IPS DF 6.9 (cell line): ENCODE results near the gene SLC7A5.

Experiments used
- DNase-seq: peaks from one replicate; pipeline ENCODE4 v3.0.0-alpha.2; 2013; ENCODE audit warnings: low read depth, low spot score
- H3K27ac ChIP-seq: one replicate; pipeline ENCODE4 v1.5.1; 2013; ENCODE audit warnings: low read length, control low read depth
- H3K27me3 ChIP-seq: 2 replicates; pipeline ENCODE4 v1.6.1; 2013; ENCODE audit warnings: mild to moderate bottlenecking, low read length; ENCODE audit not compliant: control insufficient read depth, insufficient read depth
- H3K36me3 ChIP-seq: 2 replicates; pipeline ENCODE4 v1.6.1; 2013; ENCODE audit warnings: low read length; ENCODE audit not compliant: control insufficient read depth, insufficient read depth
- H3K4me1 ChIP-seq: 2 replicates; pipeline ENCODE4 v1.6.1; 2013; ENCODE audit warnings: low read length; ENCODE audit not compliant: control insufficient read depth, insufficient read depth
- H3K4me3 ChIP-seq: 2 replicates; pipeline ENCODE4 v1.5.1; 2013; ENCODE audit warnings: mild to moderate bottlenecking, low read length
- H3K9me3 ChIP-seq: 2 replicates; pipeline ENCODE4 v1.6.1; 2013; ENCODE audit warnings: low read length, inconsistent platforms; ENCODE audit not compliant: control insufficient read depth, insufficient read depth
- WGBS: extraction: QIAGEN DNeasy Blood & Tissue Kit; methylation state at CpG from one replicate; pipeline ENCODE4 v1.1.7; 2013; ENCODE audit warnings: mixed read lengths, missing lambda C conversion rate; ENCODE audit not compliant: insufficient read length, insufficient coverage; 5-methylcytosine and 5-hydroxymethylcytosine counted together

The SLC7A5 gene

DNA sequence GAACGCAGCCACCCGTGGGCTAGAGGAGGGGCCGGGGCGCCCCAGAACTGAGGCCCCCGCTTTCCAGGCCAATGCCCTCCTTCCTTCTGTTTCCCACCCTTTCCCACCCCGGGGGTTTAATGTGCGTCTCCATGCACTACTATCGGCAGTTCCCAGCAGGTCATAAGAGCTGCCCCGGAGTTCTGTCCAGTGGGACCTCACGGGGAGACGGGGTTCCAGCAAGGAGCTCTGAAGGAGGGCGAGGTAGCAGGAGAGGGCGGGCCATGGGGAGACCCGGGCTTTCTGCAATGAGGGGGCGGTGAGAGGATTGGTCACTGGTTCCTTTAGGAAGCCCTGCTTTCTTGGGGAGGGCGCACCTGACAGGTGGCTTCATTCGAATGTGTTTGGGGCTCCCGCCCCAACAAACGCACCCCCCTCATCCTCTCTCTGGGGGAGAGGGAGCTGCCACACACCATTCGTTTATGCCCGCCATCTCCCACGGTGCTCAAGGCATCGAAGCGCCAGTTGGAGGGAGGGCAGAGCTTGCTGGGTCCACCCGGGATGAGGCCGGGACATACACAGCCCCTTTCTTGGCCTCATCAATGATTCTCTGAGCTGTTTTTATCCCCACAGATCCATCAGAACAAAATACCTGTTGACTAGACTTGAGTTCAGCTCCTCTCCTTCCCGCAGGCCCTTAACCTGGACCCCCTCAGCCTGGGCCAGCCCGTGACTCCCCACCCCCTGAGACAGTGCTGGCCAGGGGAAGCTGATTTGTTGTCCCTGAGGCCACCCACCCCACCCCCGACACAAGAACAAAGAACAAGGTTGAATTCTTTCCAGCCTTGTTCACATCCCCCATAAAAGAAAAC is 44.1 kb downstream of the SLC7A5 start:
- Histone ChIP-seq H3K4me1 (peaks cover 28% of the 10 kb centered on the region), H3K27ac (no peak overlapping the region)
- no CpG with 5 or more reads among the region's 29 CpGs for WGBS

DNA sequence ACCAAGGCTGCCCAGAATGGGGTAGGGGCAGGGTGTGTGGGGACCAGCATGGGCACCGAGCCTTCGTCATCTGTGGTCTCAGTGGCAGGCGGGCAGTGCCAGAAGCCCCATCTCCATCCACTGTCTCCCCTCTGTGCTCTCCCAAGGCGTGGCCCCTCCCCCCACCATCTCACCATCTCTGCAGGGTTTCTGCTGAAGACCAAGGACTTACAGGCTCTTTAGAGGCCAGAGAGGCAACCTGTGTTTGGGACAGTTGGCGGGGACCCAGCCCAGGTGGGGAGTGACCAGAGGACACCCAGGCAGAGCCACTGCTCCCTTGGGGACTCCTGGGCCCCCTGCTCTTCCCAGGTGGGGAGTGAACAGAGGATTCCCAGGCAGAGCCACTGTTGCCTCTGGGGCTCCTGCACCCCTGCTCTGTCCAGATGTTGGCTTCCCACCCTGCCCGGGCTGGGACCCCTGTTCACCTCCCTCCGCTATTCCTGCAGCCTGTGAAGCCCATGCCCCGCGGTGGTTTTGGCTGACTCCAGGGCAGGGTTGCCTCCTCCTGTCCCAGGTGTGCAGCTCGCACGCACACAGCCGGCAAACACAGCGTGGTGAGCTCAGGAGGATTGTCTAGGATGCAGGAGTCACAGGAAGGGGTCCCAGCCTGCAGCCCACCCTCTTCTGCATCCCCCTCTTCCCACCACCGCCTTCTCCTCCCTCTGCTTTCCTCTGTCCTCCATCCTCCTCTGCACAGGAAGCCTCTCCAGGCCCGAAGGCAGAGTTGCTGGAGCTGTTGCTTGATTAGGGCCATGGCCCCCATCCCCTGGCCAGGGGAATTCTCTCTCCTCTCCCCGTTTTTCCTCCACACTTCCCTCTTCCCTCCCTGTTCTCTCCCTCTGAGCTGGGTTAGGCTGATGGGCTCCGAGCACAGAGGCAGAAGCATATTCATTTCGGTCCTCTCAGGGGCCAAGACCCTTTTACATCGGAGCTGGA is 45.0 kb downstream of the SLC7A5 start:
- peaks cover 28% of the 10 kb centered on the region for H3K4me1 ChIP-seq
- WGBS: no CpG with 5 or more reads among the region's 19 CpGs
- no peak overlapping the region for H3K27ac ChIP-seq
- no peaks in the 10 kb centered on the region for H3K9me3 ChIP-seq
- DNase-seq: no peak
- H3K27me3 ChIP-seq: no peaks in the 10 kb centered on the region
- no peaks in the 10 kb centered on the region for H3K36me3 ChIP-seq
- H3K4me3 ChIP-seq: no peak overlapping the region

More for the DNA sequence above, 44.1 kb downstream of the SLC7A5 start:
- Histone ChIP-seq H3K27me3 (no peaks in the 10 kb centered on the region), H3K9me3 (no peaks in the 10 kb centered on the region), H3K4me3 (no peak overlapping the region), H3K36me3 (no peaks in the 10 kb centered on the region)
- DNase-seq: no peak

DNA sequence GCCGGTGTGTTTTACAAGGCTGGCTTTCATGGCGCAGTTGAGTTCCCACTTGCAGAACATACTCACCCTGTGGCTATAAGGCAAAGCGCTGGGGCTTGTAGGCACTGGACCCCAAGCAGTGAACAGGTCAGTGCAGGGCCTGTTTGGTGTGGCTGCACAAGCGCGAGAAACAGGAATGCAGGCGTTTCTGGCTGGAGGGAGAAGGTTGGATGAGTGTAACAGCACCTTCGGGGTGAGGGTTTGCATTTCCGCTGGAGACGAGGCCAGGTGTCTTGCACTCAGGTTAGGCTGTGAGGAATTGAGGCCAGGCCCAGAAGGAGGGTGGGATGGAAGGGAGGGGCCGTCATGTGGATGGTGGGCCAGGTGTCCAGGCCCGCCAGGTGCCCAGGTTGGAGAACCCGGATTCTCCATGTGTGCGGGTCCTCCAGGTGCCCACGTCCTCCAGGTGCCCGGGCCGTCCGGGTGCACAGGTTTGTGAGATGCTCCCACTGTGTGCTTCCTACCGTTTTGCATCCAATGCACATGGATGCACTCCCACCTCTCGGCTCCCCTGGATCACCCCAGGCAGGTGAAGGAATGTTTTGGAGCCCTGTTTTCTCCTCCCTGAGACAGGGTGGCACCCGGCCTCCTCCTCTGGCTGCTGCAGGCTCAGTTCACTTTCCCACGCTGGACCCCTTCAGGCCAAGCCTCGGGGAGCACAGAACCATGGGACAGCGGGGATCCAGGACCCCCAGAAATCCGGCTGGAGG is 46.0 kb downstream of the SLC7A5 start:
- Histone ChIP-seq H3K4me1 (peaks cover 28% of the 10 kb centered on the region), H3K27ac (no peak overlapping the region), H3K27me3 (no peaks in the 10 kb centered on the region), H3K4me3 (no peak overlapping the region), H3K36me3 (no peaks in the 10 kb centered on the region), H3K9me3 (no peaks in the 10 kb centered on the region)
- WGBS: no CpG with 5 or more reads among the region's 24 CpGs
- DNase-seq: no peak

DNA sequence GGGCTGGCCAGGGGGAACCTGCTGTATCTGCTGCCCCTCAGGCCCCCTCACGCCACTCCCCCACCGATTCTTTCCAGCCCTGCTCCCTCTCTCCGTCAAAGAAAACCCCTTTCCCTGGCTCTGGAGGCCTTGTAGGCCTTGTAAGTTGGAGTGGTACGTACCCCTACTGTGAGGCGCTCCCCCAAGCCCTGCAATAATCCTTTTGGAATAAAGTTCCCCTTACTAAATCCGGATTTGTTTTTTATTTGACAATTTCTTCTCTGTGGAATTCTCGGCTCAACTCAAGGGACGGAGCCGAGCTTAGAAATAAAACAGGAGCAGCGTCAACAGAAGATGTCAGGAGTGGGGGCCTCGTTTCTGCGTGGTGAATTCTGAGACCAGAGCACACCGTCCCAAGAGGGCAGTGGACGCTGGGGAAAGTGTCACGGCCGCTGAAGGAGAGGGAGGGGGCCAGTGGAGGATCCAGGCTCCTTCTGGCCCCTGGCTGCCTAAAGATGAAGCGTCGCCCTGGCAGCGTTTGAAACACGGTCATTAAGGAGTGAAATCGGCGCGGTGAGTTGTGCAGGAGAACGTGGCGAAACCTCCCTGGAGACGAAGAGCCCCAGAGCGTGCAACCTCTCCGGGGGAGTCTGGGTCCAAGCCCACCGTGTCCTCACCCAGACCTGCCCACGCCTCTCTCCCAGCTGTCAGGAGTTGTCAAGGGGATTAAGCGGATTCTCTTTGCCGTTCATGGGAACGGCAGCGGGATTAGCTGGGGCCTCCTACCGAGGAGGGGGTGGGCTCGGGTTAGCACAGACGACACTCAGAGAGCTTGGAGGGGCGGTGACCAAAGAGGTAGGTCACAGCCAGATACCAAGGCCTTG is 47.0 kb downstream of the SLC7A5 start:
- Histone ChIP-seq H3K4me1 (peaks cover 28% of the 10 kb centered on the region), H3K4me3 (no peak overlapping the region), H3K36me3 (no peaks in the 10 kb centered on the region), H3K9me3 (no peaks in the 10 kb centered on the region), H3K27ac (no peak overlapping the region), H3K27me3 (no peaks in the 10 kb centered on the region)
- WGBS: no CpG with 5 or more reads among the region's 38 CpGs
- DNase-seq: no peak

DNA sequence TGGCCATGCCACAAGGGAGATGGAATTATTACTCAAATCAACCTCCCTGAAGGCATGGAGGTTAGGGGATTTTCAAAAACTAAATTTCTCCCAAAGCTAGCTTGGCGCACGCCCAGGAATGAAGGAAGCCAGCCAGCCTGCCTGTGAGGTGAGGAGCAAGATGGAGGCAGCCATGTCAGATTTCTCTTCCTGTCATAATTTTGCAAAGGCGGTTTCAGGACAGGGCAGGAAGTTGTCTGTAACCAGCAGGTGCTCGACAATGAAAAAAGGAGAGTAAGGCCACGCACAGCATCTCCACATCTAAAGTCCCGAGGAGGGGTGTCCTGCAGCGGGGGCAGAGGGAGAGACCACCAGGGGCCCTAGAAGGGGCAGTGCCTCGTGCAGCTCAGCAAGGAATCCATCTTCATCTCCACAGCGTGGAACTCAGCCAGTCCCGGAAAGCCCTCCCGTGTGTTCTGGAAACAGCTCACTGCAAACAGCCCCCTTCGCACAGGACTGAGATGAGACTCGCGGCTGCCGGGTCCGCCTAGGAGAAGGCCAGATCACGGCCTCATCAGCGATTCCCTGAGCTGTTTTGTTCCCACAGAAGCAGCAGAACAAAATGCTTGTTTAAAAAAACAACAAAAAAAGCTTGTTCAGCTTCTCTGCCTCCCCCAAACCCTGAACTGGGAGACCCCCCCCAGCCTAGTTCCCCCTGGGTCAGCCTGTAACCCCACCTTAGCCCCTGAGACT is 47.8 kb downstream of the SLC7A5 start:
- Histone ChIP-seq H3K9me3 (no peaks in the 10 kb centered on the region; the same call in 1 of the 2 replicates), H3K4me1 (peaks cover 28% of the 10 kb centered on the region), H3K27me3 (no peaks in the 10 kb centered on the region), H3K4me3 (no peak overlapping the region), H3K27ac (no peak overlapping the region), H3K36me3 (no peaks in the 10 kb centered on the region)
- DNase-seq: no peak
- WGBS: no CpG with 5 or more reads among the region's 18 CpGs

DNA sequence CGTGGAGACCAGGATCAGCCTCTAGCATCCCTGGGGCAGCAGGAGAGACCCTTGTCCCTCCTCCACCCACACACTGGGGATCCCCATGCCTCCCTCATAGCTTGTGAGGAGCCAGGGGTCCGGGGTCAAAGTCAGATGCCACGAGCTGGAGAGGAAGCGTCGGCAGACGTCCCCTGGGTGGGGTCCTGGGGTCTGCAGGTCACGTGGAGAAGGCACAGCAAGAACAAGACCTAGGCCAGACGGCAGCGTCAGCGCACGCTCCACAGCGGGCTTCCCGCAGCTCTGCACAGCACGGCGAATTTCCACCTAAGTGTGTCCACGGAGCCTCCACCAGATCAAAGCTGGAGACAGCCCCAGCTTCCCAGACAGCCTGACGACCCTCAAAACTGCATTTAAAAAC is 49.3 kb downstream of the SLC7A5 start:
- peaks cover 24% of the 10 kb centered on the region for H3K4me1 ChIP-seq
- H3K9me3 ChIP-seq: no peaks in the 10 kb centered on the region; the same call in 1 of the 2 replicates
- no peak for DNase-seq
- no peak overlapping the region for H3K27ac ChIP-seq
- H3K4me3 ChIP-seq: no peak overlapping the region
- WGBS: no CpG with 5 or more reads among the region's 17 CpGs
- no peaks in the 10 kb centered on the region for H3K36me3 ChIP-seq
- H3K27me3 ChIP-seq: no peaks in the 10 kb centered on the region

DNA sequence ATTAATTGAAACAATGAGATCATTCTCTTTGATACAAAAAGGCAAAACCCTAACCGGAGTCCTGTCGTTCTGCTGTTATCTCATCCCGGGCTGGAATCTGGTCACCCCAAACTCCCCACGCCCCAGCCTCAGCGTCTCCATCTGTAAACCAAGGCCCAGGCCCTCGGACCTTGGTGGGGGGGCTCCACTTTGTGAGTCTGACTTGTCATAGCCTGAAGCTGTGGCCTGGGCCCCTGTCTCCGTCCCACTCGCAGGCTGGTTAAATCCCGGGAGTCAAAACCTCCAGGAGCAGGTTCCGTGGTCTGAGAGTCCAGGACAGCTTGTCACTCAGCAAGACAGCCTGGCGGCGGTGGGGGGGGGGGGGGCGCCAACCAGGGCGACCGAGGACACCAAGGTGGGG is 50.0 kb downstream of the SLC7A5 start:
- no peak overlapping the region for H3K27ac ChIP-seq
- H3K27me3 ChIP-seq: no peaks in the 10 kb centered on the region
- no peaks in the 10 kb centered on the region for H3K36me3 ChIP-seq
- DNase-seq: no peak
- H3K4me1 ChIP-seq: peaks cover 18% of the 10 kb centered on the region
- no peak overlapping the region for H3K4me3 ChIP-seq
- no CpG with 5 or more reads among the region's 15 CpGs for WGBS
- H3K9me3 ChIP-seq: no peaks in the 10 kb centered on the region; the same call in 1 of the 2 replicates

DNA sequence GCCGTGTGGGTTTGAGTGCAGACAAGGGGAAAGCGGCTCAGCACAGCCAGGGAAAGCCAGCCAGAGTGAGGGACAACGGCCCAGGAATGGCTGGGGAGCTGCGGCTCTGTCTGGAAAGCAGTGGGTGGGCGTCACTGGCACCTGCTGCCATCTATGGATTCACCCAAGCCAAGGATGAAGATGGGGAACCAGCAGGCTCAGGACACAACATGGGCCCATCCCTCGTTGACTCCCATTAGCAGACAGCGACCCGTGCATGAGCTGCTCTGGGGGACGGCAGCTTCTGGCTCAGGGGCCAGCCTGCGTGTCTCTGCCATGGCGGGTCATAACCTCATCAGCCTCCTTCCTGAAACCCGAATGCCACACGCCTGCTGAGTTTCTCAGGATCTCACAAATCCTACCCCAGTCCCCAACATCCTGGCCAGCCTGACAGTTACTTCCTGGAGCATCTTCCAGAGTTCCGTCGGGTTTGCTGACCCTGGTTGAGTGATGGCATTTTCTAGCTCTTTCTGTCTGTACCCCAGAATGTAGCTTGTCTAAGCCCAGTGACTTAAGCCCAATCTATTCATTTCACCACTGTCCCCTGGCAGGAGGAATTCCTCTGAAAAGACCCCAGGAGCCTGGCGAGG is 50.7 kb downstream of the SLC7A5 start:
- Histone ChIP-seq H3K9me3 (no peaks in the 10 kb centered on the region; the same call in 1 of the 2 replicates), H3K27ac (no peak overlapping the region), H3K4me3 (no peak overlapping the region), H3K36me3 (no peaks in the 10 kb centered on the region), H3K4me1 (peaks cover 16% of the 10 kb centered on the region), H3K27me3 (no peaks in the 10 kb centered on the region)
- WGBS: no CpG with 5 or more reads among the region's 16 CpGs
- DNase-seq: no peak

DNA sequence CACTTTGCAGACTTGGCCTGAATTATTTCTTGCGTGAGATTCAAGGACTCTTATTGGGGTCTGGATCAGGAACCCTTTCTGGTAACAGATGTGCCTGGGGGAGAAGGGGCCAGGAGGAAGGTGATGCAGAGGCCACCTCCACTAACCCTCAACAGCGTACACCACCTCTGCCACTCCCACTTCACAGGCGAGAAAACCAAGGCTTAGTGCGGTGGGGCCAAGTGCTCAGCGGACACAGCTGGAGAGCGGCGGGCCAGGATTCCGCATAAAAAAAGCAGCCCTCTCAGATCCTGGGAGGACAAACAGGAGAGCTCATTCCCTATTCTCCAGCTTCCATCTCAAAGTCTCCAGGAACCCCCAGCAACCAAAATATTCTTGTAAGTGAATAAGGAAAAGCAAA is 51.4 kb downstream of the SLC7A5 start:
- Histone ChIP-seq H3K4me1 (peaks cover 10% of the 10 kb centered on the region), H3K4me3 (no peak overlapping the region), H3K36me3 (no peaks in the 10 kb centered on the region), H3K27ac (no peak overlapping the region), H3K9me3 (no peaks in the 10 kb centered on the region; the same call in 1 of the 2 replicates), H3K27me3 (no peaks in the 10 kb centered on the region)
- no peak for DNase-seq
- WGBS: no CpG with 5 or more reads among the region's 8 CpGs
